ENCODE results near the gene IFIT3.

DNA sequence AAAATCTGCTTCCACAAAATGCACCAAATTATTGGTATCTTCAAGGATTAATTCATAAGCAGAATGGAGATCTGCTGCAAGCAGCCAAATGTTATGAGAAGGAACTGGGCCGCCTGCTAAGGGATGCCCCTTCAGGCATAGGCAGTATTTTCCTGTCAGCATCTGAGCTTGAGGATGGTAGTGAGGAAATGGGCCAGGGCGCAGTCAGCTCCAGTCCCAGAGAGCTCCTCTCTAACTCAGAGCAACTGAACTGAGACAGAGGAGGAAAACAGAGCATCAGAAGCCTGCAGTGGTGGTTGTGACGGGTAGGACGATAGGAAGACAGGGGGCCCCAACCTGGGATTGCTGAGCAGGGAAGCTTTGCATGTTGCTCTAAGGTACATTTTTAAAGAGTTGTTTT, 12.1 kb downstream of the IFIT3 start:
- TF ChIP-seq, protein P1, sequence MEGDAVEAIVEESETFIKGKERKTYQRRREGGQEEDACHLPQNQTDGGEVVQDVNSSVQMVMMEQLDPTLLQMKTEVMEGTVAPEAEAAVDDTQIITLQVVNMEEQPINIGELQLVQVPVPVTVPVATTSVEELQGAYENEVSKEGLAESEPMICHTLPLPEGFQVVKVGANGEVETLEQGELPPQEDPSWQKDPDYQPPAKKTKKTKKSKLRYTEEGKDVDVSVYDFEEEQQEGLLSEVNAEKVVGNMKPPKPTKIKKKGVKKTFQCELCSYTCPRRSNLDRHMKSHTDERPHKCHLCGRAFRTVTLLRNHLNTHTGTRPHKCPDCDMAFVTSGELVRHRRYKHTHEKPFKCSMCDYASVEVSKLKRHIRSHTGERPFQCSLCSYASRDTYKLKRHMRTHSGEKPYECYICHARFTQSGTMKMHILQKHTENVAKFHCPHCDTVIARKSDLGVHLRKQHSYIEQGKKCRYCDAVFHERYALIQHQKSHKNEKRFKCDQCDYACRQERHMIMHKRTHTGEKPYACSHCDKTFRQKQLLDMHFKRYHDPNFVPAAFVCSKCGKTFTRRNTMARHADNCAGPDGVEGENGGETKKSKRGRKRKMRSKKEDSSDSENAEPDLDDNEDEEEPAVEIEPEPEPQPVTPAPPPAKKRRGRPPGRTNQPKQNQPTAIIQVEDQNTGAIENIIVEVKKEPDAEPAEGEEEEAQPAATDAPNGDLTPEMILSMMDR (conservative IDR thresholded peaks at IDR 0.05 in 1 of 2, IDR thresholded peaks at IDR 0.05 in 1 of 2; ENCODE audit: low read depth in 1 of 2, low read length in 2 of 2), result no peak
- no peak for TF ChIP-seq EZH2 (IDR thresholded peaks at IDR 0.05; ENCODE audit: low read length, missing control alignments)

Data from fibroblast of lung (primary cell).